IMR-90 (cell line): ENCODE data around the gene GPR27. TPM values are rescaled to one million over a fixed set of nuclear protein-coding genes. Genes with fewer than 3 reads are reported as not detected.

Experiments
- ATAC-seq: fragments of 200-7000 bp; cut with Tn5 transposase; 2 replicates; pipeline ENCODE4 v1.9.1; 2020; ENCODE audit warnings: low read depth, mild to moderate bottlenecking, moderate library complexity
- BruUV-seq: library from RNA; stranded (reverse); fragments of 400-500 nt; replicated peaks from 2 replicates; lab custom pipeline; 2021; lab: Mats Ljungman, UMichigan
- CTCF ChIA-PET: fragments of 300-600 bp; formaldehyde crosslinking; extraction: SDS; loops from one replicate; lab custom pipeline; 2021; ENCODE audit warnings: antibody characterized with exemption; lab: Yijun Ruan, JAX
- POLR2A ChIA-PET: fragments of 300-600 bp; sonication (Branson Sonifier 250); formaldehyde crosslinking; loops from one replicate; lab custom pipeline; 2022; ENCODE audit warnings: antibody characterized with exemption; ENCODE audit not compliant: unreplicated experiment; lab: Charles Lee
- DNase-seq: peaks from one replicate; pipeline ENCODE4 v3.0.0; 2013
- H2AFZ ChIP-seq: replicated peaks from 2 replicates; pipeline ENCODE3; 2013; ENCODE audit warnings: low read length, mild to moderate bottlenecking; ENCODE audit not compliant: poor library complexity
- H2AK5ac ChIP-seq: 2 replicates; pipeline ENCODE4 v1.6.1; 2013; ENCODE audit warnings: low read depth, low read length, inconsistent platforms
- H2AK9ac ChIP-seq: replicated peaks from 2 replicates; pipeline ENCODE3; 2013; ENCODE audit warnings: mild to moderate bottlenecking, low read depth, low read length, moderate library complexity; ENCODE audit not compliant: poor library complexity
- H2BK120ac ChIP-seq: 2 replicates; pipeline ENCODE4 v1.6.1; 2013; ENCODE audit warnings: low read depth, low read length, inconsistent platforms
- H2BK15ac ChIP-seq: 3 replicates; pipeline ENCODE4 v1.6.1; 2013; ENCODE audit warnings: low read depth, low read length, inconsistent platforms
- H2BK20ac ChIP-seq: 2 replicates; pipeline ENCODE4 v1.6.1; 2013; ENCODE audit warnings: low read depth, mild to moderate bottlenecking, inconsistent platforms, low read length, moderate library complexity
- H2BK5ac ChIP-seq: 2 replicates; pipeline ENCODE4 v1.6.1; 2013; ENCODE audit warnings: mild to moderate bottlenecking, low read depth, low read length, inconsistent platforms; ENCODE audit not compliant: poor library complexity, severe bottlenecking
- H3K14ac ChIP-seq: replicated peaks from 2 replicates; pipeline ENCODE4 v1.6.1; 2013; ENCODE audit warnings: low read depth, low read length, inconsistent platforms
- H3K18ac ChIP-seq: 2 replicates; pipeline ENCODE4 v1.6.1; 2013; ENCODE audit warnings: low read depth, low read length, control low read depth
- H3K23ac ChIP-seq: 2 replicates; pipeline ENCODE4 v1.6.1; 2013; ENCODE audit warnings: low read depth, low read length, inconsistent platforms
- H3K27ac ChIP-seq: 2 replicates; pipeline ENCODE4 v1.5.1; 2013; ENCODE audit warnings: mild to moderate bottlenecking, control low read depth, low read length; ENCODE audit not compliant: insufficient read depth
- H3K27me3 ChIP-seq: 2 replicates; pipeline ENCODE4 v1.6.1; 2013; ENCODE audit warnings: low read length; ENCODE audit not compliant: control insufficient read depth, insufficient read depth
- H3K36me3 ChIP-seq: 2 replicates; pipeline ENCODE4 v1.6.1; 2013; ENCODE audit warnings: low read length, mixed read lengths; ENCODE audit not compliant: control insufficient read depth, insufficient read depth
- H3K4ac ChIP-seq: 2 replicates; pipeline ENCODE4 v1.6.1; 2013; ENCODE audit warnings: low read depth, low read length, inconsistent platforms
- H3K4me1 ChIP-seq: 2 replicates; pipeline ENCODE4 v1.6.1; 2013; ENCODE audit warnings: low read length, mixed read lengths; ENCODE audit not compliant: control insufficient read depth, insufficient read depth
- H3K4me2 ChIP-seq: 2 replicates; pipeline ENCODE4 v1.6.1; 2013; ENCODE audit warnings: low read depth, mild to moderate bottlenecking, control low read depth, low read length, moderate library complexity
- H3K4me3 ChIP-seq: 2 replicates; pipeline ENCODE4 v1.5.1; 2013; ENCODE audit warnings: low read depth, mild to moderate bottlenecking, control low read depth, low read length, moderate library complexity; ENCODE audit not compliant: insufficient read depth
- H3K56ac ChIP-seq: 2 replicates; pipeline ENCODE4 v1.6.1; 2013; ENCODE audit warnings: low read length, inconsistent platforms; ENCODE audit not compliant: insufficient read depth; ENCODE audit errors: extremely low read depth
- H3K79me1 ChIP-seq, 2 experiments: 2 replicates each; pipeline ENCODE4 v1.6.1; 2013; ENCODE audit warnings: low read length in 2 of 2, inconsistent platforms in 1 of 2, low read depth in 1 of 2
- H3K9ac ChIP-seq: 2 replicates; pipeline ENCODE4 v1.6.1; 2013; ENCODE audit warnings: low read depth, low read length, control low read depth
- H3K9me1 ChIP-seq: 2 replicates; pipeline ENCODE4 v1.6.1; 2013; ENCODE audit warnings: low read length, inconsistent platforms; ENCODE audit not compliant: insufficient read depth
- H3K9me3 ChIP-seq: 2 replicates; pipeline ENCODE4 v1.6.1; 2013; ENCODE audit warnings: low read length; ENCODE audit not compliant: control insufficient read depth, insufficient read depth
- H4K20me1 ChIP-seq: 2 replicates; pipeline ENCODE4 v1.6.1; 2013; ENCODE audit warnings: low read length, inconsistent platforms; ENCODE audit not compliant: insufficient read depth
- H4K5ac ChIP-seq: 2 replicates; pipeline ENCODE4 v1.6.1; 2013; ENCODE audit warnings: mild to moderate bottlenecking, low read depth, low read length, control low read depth
- H4K8ac ChIP-seq, 2 experiments: 2 replicates each; pipeline ENCODE4 v1.6.1; 2013; ENCODE audit warnings: low read depth in 2 of 2, low read length in 2 of 2, control low read depth in 1 of 2, inconsistent platforms in 1 of 2
- H4K91ac ChIP-seq: 2 replicates; pipeline ENCODE4 v1.6.1; 2013; ENCODE audit warnings: low read depth, low read length, inconsistent platforms; ENCODE audit not compliant: insufficient read depth
- BHLHE40 ChIP-seq: fragments of 150-350 bp; IDR thresholded peaks from 2 replicates; pipeline ENCODE4 v1.6.1; 2016; ENCODE audit warnings: mild to moderate bottlenecking, low read depth, low read length
- CEBPB ChIP-seq: IDR thresholded peaks from 2 replicates; pipeline ENCODE4 v1.6.1; 2012; ENCODE audit warnings: low read depth, low read length, improper control_type of control experiment
- CHD1 ChIP-seq: IDR thresholded peaks from 2 replicates; pipeline ENCODE4 v1.6.1; 2012; ENCODE audit warnings: low read depth, low read length, improper control_type of control experiment
- CTCF ChIP-seq: conservative IDR thresholded peaks from 2 replicates; pipeline ENCODE4 v1.5.1; 2012; ENCODE audit warnings: mild to moderate bottlenecking, low read depth, low read length, improper control_type of control experiment
- FOS ChIP-seq: fragments of 150-350 bp; IDR thresholded peaks from 2 replicates; pipeline ENCODE4 v1.6.1; 2016; ENCODE audit warnings: low read depth, low read length
- MAFK ChIP-seq: IDR thresholded peaks from 2 replicates; pipeline ENCODE4 v1.6.1; 2012; ENCODE audit warnings: low read depth, low read length, improper control_type of control experiment
- MAZ ChIP-seq: IDR thresholded peaks from 2 replicates; pipeline ENCODE4 v1.6.1; 2012; ENCODE audit warnings: low read depth, mild to moderate bottlenecking, low read length, improper control_type of control experiment, moderate library complexity, borderline replicate concordance
- MXI1 ChIP-seq: IDR thresholded peaks from 2 replicates; pipeline ENCODE4 v1.6.1; 2012; ENCODE audit warnings: low read depth, mild to moderate bottlenecking, low read length, moderate library complexity, borderline replicate concordance
- NFE2L2 ChIP-seq: fragments of 150-350 bp; IDR thresholded peaks from 2 replicates; pipeline ENCODE4 v1.6.1; 2016; ENCODE audit warnings: low read depth, mild to moderate bottlenecking, low read length
- POLR2A ChIP-seq: IDR thresholded peaks from 2 replicates; pipeline ENCODE4 v1.6.1; 2012; ENCODE audit warnings: mild to moderate bottlenecking, low read depth, low read length
- RAD21 ChIP-seq: IDR thresholded peaks from 2 replicates; pipeline ENCODE4 v1.6.1; 2012; ENCODE audit warnings: low read length, improper control_type of control experiment
- RCOR1 ChIP-seq: IDR thresholded peaks from 2 replicates; pipeline ENCODE4 v1.6.1; 2012; ENCODE audit warnings: mild to moderate bottlenecking, low read length, improper control_type of control experiment; ENCODE audit not compliant: insufficient replicate concordance
- RFX5 ChIP-seq: IDR thresholded peaks from 2 replicates; pipeline ENCODE4 v1.8.0; 2012; ENCODE audit warnings: low read depth, mild to moderate bottlenecking, low read length, moderate library complexity
- SMC3 ChIP-seq: fragments of 150-350 bp; IDR thresholded peaks from 2 replicates; pipeline ENCODE4 v1.6.1; 2016; ENCODE audit warnings: low read depth, mild to moderate bottlenecking, antibody characterized with exemption, low read length, moderate library complexity
- WGBS, 2 experiments: methylation state at CpG; one replicate each; pipeline versions ENCODE4 v1.1.5 to v1.1.7; 2013; ENCODE audit warnings: missing lambda C conversion rate in 2 of 2; ENCODE audit not compliant: insufficient read length in 1 of 2; ENCODE audit errors: extremely low coverage in 2 of 2; 5-methylcytosine and 5-hydroxymethylcytosine counted together
- dilution Hi-C: fragments of 300-500 bp; cut with HindIII; formaldehyde crosslinking; loops from one replicate; pipeline ENCODE4 v1.14.3; 2018; ENCODE audit warnings: low sequenced_read_pairs; ENCODE audit not compliant: unreplicated experiment
- in situ Hi-C: fragments of 300-500 bp; cut with MboI; formaldehyde crosslinking; loops from 3 replicates; pipeline ENCODE4 v1.14.3; 2019; ENCODE audit warnings: low sequenced_read_pairs, inconsistent platforms, mixed read lengths
- intact Hi-C: fragments of 100-400 bp; cut with micrococcal nuclease; formaldehyde crosslinking; loops from 2 replicates; pipeline ENCODE4 v1.10.0; 2022
- polyA plus RNA-seq, 3 experiments: library from polyadenylated mRNA; depleted of rRNA; stranded (reverse); fragments of >200 nt; gene quantifications; 2 replicates each; pipeline ENCODE4 v1.2.3, GENCODE V29; 2012; ENCODE audit warnings: low replicate concordance in 1 of 3
- total RNA-seq: library from RNA; depleted of rRNA; stranded (reverse); fragments of >200 nt; gene quantifications from 2 replicates; pipeline ENCODE4 v1.2.3, GENCODE V29; 2012
- TF ChIP-seq, protein P1 (sequence below): fragments of 150-350 bp; IDR thresholded peaks from 2 replicates; pipeline ENCODE4 v1.6.1; 2016; ENCODE audit warnings: low read depth, mild to moderate bottlenecking, low read length, moderate library complexity, borderline replicate concordance
- TF ChIP-seq, protein P2 (sequence below): fragments of 150-350 bp; IDR thresholded peaks from 2 replicates; pipeline ENCODE4 v1.6.1; 2017; ENCODE audit warnings: mild to moderate bottlenecking, antibody characterized with exemption, low read length, low read depth

The GPR27 gene
- total and polyA plus RNA-seq, 2 of the 4 experiments (the other 2 are of a cell fraction) = not detected

- H4K8ac ChIP-seq = no peak overlapping the region
- no peaks in the 10 kb centered on the region for H3K9me3 ChIP-seq
- H3K56ac ChIP-seq = no peak overlapping the region
- peaks cover 47% of the 10 kb centered on the region for H3K27me3 ChIP-seq
- no peak overlapping the region for H3K4me2 ChIP-seq
- no peak overlapping the region for H2BK15ac ChIP-seq
- H3K9me1 ChIP-seq = no peaks in the 10 kb centered on the region
- H3K14ac ChIP-seq = no peak overlapping the region
- no peak overlapping the region for H4K91ac ChIP-seq
- ChIA-PET CTCF (no interaction called here), POLR2A (no interaction called here)
- WGBS, 2 experiments = 13% methylated on average over 2 of the region's 4 CpGs; no CpG with 5 or more reads in 1 of the 2 experiments
- in situ Hi-C loops = no loop called here
- no peak overlapping the region for H3K4me3 ChIP-seq
- no peaks in the 10 kb centered on the region for H3K79me1 ChIP-seq
- no peak overlapping the region for H3K23ac ChIP-seq
- no peak overlapping the region for H2AK9ac ChIP-seq
- no peak for ATAC-seq
- no peak overlapping the region for H2AK5ac ChIP-seq
- no peak overlapping the region for H2BK5ac ChIP-seq
- no peaks in the 10 kb centered on the region for H3K36me3 ChIP-seq
- H2AFZ ChIP-seq = no peak overlapping the region
- no peak overlapping the region for H2BK120ac ChIP-seq
- intact Hi-C loops = no loop called here
- DNase-seq = no peak
- H3K4ac ChIP-seq = no peak overlapping the region
- TF ChIP-seq CTCF (no peak), RFX5 (no peak), BHLHE40 (no peak), SMC3 (no peak), CEBPB (no peak), MAFK (no peak), RAD21 (no peak), MXI1 (no peak), FOS (no peak), POLR2A (no peak), CHD1 (no peak), NFE2L2 (no peak), RCOR1 (no peak), MAZ (no peak)
- TF ChIP-seq, protein P1, sequence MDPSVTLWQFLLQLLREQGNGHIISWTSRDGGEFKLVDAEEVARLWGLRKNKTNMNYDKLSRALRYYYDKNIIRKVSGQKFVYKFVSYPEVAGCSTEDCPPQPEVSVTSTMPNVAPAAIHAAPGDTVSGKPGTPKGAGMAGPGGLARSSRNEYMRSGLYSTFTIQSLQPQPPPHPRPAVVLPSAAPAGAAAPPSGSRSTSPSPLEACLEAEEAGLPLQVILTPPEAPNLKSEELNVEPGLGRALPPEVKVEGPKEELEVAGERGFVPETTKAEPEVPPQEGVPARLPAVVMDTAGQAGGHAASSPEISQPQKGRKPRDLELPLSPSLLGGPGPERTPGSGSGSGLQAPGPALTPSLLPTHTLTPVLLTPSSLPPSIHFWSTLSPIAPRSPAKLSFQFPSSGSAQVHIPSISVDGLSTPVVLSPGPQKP = no peak
- TF ChIP-seq, protein P2, sequence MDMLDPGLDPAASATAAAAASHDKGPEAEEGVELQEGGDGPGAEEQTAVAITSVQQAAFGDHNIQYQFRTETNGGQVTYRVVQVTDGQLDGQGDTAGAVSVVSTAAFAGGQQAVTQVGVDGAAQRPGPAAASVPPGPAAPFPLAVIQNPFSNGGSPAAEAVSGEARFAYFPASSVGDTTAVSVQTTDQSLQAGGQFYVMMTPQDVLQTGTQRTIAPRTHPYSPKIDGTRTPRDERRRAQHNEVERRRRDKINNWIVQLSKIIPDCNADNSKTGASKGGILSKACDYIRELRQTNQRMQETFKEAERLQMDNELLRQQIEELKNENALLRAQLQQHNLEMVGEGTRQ = no peak
- H3K4me1 ChIP-seq = no peaks in the 10 kb centered on the region
- H2BK20ac ChIP-seq = no peak overlapping the region
- no TSS peak for BruUV-seq
- no peak overlapping the region for H3K27ac ChIP-seq
- H3K9ac ChIP-seq = no peak overlapping the region
- H4K5ac ChIP-seq = no peak overlapping the region
- dilution Hi-C loops = no loop called here
- H4K20me1 ChIP-seq = no peaks in the 10 kb centered on the region
- H3K18ac ChIP-seq = no peak overlapping the region
Observed at GRCh38 chr3:71751602-71752001, 2.1 kb upstream of the GPR27 start.
